Measurements from ENCODE around the gene CARD11.

The CARD11 gene

GRCh38 chr7:2969398-2970306 is 74.0 kb downstream of the CARD11 start:
- H3K4me3 ChIP-seq (ENCODE audit: low read depth, low read length) = no peak overlapping the region
- no peak for DNase-seq (ENCODE audit: low read depth)
- no peak for TF ChIP-seq CTCF (IDR thresholded peaks at IDR 0.05; ENCODE audit: low read depth, low read length)
- TF ChIP-seq MAX (IDR thresholded peaks at IDR 0.05; ENCODE audit: low read depth, low read length) = no peak
- no peak for TF ChIP-seq POLR2A (IDR thresholded peaks at IDR 0.05; ENCODE audit: extremely low read depth, insufficient read length)
- no peak for TF ChIP-seq MYC (IDR thresholded peaks at IDR 0.05; ENCODE audit: low read depth, low read length)

- H3K4me3 ChIP-seq (ENCODE audit: low read depth, low read length) = no peak overlapping the region
- no peak for DNase-seq (ENCODE audit: low read depth)
- TF ChIP-seq MAX (IDR thresholded peaks at IDR 0.05; ENCODE audit: low read depth, low read length) (no peak), CTCF (IDR thresholded peaks at IDR 0.05; ENCODE audit: low read depth, low read length) (no peak), POLR2A (IDR thresholded peaks at IDR 0.05; ENCODE audit: extremely low read depth, insufficient read length) (no peak), MYC (IDR thresholded peaks at IDR 0.05; ENCODE audit: low read depth, low read length) (no peak)
Measured at GRCh38 chr7:2968616-2969397, 74.9 kb downstream of the CARD11 start.

- no peak overlapping the region for H3K4me3 ChIP-seq (ENCODE audit: low read depth, low read length)
- DNase-seq (ENCODE audit: low read depth) = no peak
- TF ChIP-seq POLR2A (IDR thresholded peaks at IDR 0.05; ENCODE audit: extremely low read depth, insufficient read length) (no peak), MAX (IDR thresholded peaks at IDR 0.05; ENCODE audit: low read depth, low read length) (no peak), CTCF (IDR thresholded peaks at IDR 0.05; ENCODE audit: low read depth, low read length) (no peak), MYC (IDR thresholded peaks at IDR 0.05; ENCODE audit: low read depth, low read length) (no peak)
Measured at GRCh38 chr7:2968176-2968575, 75.5 kb downstream of the CARD11 start.

GRCh38 chr7:2967705-2968104 is 76.0 kb downstream of the CARD11 start:
- no peak overlapping the region for H3K4me3 ChIP-seq (ENCODE audit: low read depth, low read length)
- TF ChIP-seq MAX (IDR thresholded peaks at IDR 0.05; ENCODE audit: low read depth, low read length) = no peak
- TF ChIP-seq MYC (IDR thresholded peaks at IDR 0.05; ENCODE audit: low read depth, low read length) = no peak
- TF ChIP-seq POLR2A (IDR thresholded peaks at IDR 0.05; ENCODE audit: extremely low read depth, insufficient read length) = no peak
- no peak for TF ChIP-seq CTCF (IDR thresholded peaks at IDR 0.05; ENCODE audit: low read depth, low read length)
- DNase-seq (ENCODE audit: low read depth) = no peak

GRCh38 chr7:2967253-2967652 is 76.4 kb downstream of the CARD11 start:
- no peak for DNase-seq (ENCODE audit: low read depth)
- TF ChIP-seq MYC (IDR thresholded peaks at IDR 0.05; ENCODE audit: low read depth, low read length) = no peak
- TF ChIP-seq MAX (IDR thresholded peaks at IDR 0.05; ENCODE audit: low read depth, low read length) = no peak
- TF ChIP-seq CTCF (IDR thresholded peaks at IDR 0.05; ENCODE audit: low read depth, low read length) = no peak
- no peak for TF ChIP-seq POLR2A (IDR thresholded peaks at IDR 0.05; ENCODE audit: extremely low read depth, insufficient read length)
- no peak overlapping the region for H3K4me3 ChIP-seq (ENCODE audit: low read depth, low read length)
